OCI-LY1 (cell line): Measurements from ENCODE around the gene HAUS7.

ENCODE experiments used
- H2AFZ ChIP-seq: fragments of 200-600 bp; sonication (generic), shearing (Covaris generic); 2 replicates; pipeline ENCODE4 v1.6.0; 2014; ENCODE audit warnings: antibody characterized with exemption, mild to moderate bottlenecking, low read length
- H3F3A ChIP-seq: fragments of 200-600 bp; sonication (generic), shearing (Covaris generic); 2 replicates; pipeline ENCODE4 v1.6.0; 2014; ENCODE audit warnings: mild to moderate bottlenecking, antibody characterized with exemption, low read length, moderate library complexity; ENCODE audit not compliant: insufficient read depth
- H3K27ac ChIP-seq: fragments of 200-600 bp; sonication (generic); 2 replicates; pipeline ENCODE4 v1.5.1; 2014; ENCODE audit warnings: low read length, mixed run types, mild to moderate bottlenecking, low read depth; ENCODE audit not compliant: poor library complexity, severe bottlenecking
- H3K27me3 ChIP-seq: fragments of 200-600 bp; sonication (generic); 2 replicates; pipeline ENCODE4 v1.6.0; 2014; ENCODE audit warnings: antibody characterized with exemption, mild to moderate bottlenecking, low read length, moderate library complexity; ENCODE audit not compliant: insufficient read depth
- H3K36me3 ChIP-seq: fragments of 200-600 bp; sonication (generic); 2 replicates; pipeline ENCODE4 v1.6.1; 2014; ENCODE audit warnings: mild to moderate bottlenecking, antibody characterized with exemption, low read length, moderate library complexity, mixed read lengths; ENCODE audit not compliant: insufficient read depth
- H3K4me1 ChIP-seq: fragments of 200-600 bp; sonication (generic); 2 replicates; pipeline ENCODE4 v1.5.1; 2014; ENCODE audit warnings: mild to moderate bottlenecking, low read length, moderate library complexity; ENCODE audit not compliant: insufficient read depth, severe bottlenecking
- H3K4me2 ChIP-seq: fragments of 200-600 bp; sonication (generic), shearing (Covaris generic); 2 replicates; pipeline ENCODE4 v1.6.1; 2014; ENCODE audit warnings: low read length
- H3K4me3 ChIP-seq: fragments of 200-600 bp; sonication (generic); 2 replicates; pipeline ENCODE4 v1.5.1; 2014; ENCODE audit warnings: low read length, low read depth, mild to moderate bottlenecking, mixed read lengths; ENCODE audit not compliant: poor library complexity, severe bottlenecking
- H3K79me2 ChIP-seq: fragments of 200-600 bp; shearing (Covaris generic); 2 replicates; pipeline ENCODE4 v1.6.1; 2016; ENCODE audit warnings: mixed run types, low read length, mixed read lengths; ENCODE audit not compliant: insufficient read depth
- H3K9ac ChIP-seq: fragments of 200-600 bp; sonication (generic), shearing (Covaris generic); 2 replicates; pipeline ENCODE4 v1.6.1; 2014; ENCODE audit warnings: mild to moderate bottlenecking, low read length, mixed read lengths
- H3K9me2 ChIP-seq: fragments of 200-600 bp; sonication (generic), shearing (Covaris generic); 2 replicates; pipeline ENCODE4 v1.6.1; 2014; ENCODE audit warnings: low read depth, mild to moderate bottlenecking, low read length, mixed read lengths
- H3K9me3 ChIP-seq: fragments of 200-600 bp; shearing (Covaris generic); 2 replicates; pipeline ENCODE4 v1.6.1; 2014; ENCODE audit warnings: low read length, mixed read lengths
- H4K20me1 ChIP-seq: fragments of 200-600 bp; sonication (generic), shearing (Covaris generic); 2 replicates; pipeline ENCODE4 v1.6.0; 2016; ENCODE audit warnings: mild to moderate bottlenecking, low read length; ENCODE audit not compliant: insufficient read depth
- EZH2 ChIP-seq: fragments of 200-600 bp; sonication (generic), shearing (Covaris generic); IDR thresholded peaks from 2 replicates; pipeline ENCODE4 v1.8.0; 2017; ENCODE audit warnings: borderline replicate concordance, mixed run types, mild to moderate bottlenecking, antibody characterized with exemption, low read length, moderate library complexity, mixed read lengths
- TF ChIP-seq, protein P1 (sequence below): fragments of 200-600 bp; sonication (generic), shearing (Covaris generic); IDR thresholded peaks from 2 replicates; pipeline ENCODE4 v1.5.1; 2017; ENCODE audit warnings: mild to moderate bottlenecking, antibody characterized with exemption, low read length, moderate library complexity, mixed read lengths

Gene HAUS7

DNA sequence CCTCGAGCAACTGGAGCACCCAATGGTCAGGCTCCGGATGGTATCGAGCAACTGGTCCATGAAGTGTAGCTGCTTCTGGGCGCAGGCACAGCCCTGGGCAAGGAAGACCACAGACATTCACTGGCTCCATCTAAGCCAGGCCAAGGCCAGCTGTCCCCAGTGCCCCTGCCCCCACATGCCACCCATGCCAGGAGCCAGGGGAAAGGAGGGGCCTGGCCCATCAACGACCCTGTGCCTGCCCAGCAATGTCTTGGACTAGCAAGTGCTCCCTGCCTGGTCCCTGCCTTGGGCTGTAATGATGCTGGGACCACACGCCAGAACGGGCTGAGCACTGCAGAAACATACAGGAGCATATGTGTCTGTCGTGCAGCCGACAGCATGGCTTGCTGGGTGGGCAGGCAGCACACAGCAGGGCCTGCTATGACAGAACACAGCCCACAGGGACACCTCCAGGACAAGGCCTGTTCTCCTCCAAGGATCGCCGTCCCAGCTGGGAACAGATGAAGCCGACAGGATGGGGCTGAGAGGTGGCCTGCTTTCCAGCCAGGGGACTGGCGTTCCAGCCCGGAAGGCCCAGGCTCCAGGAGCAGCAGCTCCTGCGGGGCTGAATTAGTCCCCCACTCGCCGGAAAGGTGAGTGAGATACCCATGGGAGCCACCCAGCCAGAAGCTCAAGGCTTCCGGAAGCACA, 13.1 kb downstream of the HAUS7 start:
- H3K36me3 ChIP-seq: peaks cover 11% of the 10 kb centered on the region; the same call in 1 of the 2 replicates
- H3K79me2 ChIP-seq: no peaks in the 10 kb centered on the region
- H3K27me3 ChIP-seq: no peaks in the 10 kb centered on the region
- H3K9me3 ChIP-seq: no peaks in the 10 kb centered on the region
- no peak overlapping the region for H3K4me3 ChIP-seq
- no peak overlapping the region for H2AFZ ChIP-seq
- no peaks in the 10 kb centered on the region for H3K9me2 ChIP-seq
- H3K27ac ChIP-seq: no peak overlapping the region
- H3K4me2 ChIP-seq: no peak overlapping the region
- TF ChIP-seq EZH2: no peak
- TF ChIP-seq, protein P1, sequence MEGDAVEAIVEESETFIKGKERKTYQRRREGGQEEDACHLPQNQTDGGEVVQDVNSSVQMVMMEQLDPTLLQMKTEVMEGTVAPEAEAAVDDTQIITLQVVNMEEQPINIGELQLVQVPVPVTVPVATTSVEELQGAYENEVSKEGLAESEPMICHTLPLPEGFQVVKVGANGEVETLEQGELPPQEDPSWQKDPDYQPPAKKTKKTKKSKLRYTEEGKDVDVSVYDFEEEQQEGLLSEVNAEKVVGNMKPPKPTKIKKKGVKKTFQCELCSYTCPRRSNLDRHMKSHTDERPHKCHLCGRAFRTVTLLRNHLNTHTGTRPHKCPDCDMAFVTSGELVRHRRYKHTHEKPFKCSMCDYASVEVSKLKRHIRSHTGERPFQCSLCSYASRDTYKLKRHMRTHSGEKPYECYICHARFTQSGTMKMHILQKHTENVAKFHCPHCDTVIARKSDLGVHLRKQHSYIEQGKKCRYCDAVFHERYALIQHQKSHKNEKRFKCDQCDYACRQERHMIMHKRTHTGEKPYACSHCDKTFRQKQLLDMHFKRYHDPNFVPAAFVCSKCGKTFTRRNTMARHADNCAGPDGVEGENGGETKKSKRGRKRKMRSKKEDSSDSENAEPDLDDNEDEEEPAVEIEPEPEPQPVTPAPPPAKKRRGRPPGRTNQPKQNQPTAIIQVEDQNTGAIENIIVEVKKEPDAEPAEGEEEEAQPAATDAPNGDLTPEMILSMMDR: no peak
- H3K9ac ChIP-seq: no peak overlapping the region
- no peaks in the 10 kb centered on the region for H3F3A ChIP-seq
- H3K4me1 ChIP-seq: no peaks in the 10 kb centered on the region
- H4K20me1 ChIP-seq: no peaks in the 10 kb centered on the region

DNA sequence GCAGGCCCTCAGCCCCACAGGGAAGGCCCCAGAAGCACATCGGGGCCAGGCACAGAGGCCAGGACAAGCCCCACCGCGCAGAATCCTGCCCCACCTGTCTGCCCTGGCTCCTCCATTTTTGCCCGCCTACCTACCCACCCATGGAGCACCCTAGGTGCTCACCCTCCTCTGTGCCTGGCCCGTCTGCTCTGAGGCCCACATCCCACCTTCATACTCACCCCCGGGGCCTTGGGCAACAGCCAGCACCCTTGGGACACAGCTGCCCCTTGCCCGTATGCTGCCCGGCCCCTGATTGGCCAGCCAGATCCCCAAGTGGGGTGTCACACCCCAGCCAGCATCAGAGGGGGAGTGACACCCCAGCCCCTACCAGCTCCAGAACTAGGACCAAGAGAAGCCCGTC, 13.7 kb downstream of the HAUS7 start:
- no peak overlapping the region for H2AFZ ChIP-seq
- H3K4me2 ChIP-seq: no peak overlapping the region
- H3K9me3 ChIP-seq: no peaks in the 10 kb centered on the region
- H3F3A ChIP-seq: no peaks in the 10 kb centered on the region
- no peak overlapping the region for H3K27ac ChIP-seq
- H3K9me2 ChIP-seq: no peaks in the 10 kb centered on the region
- peaks cover 10% of the 10 kb centered on the region; the same call in 1 of the 2 replicates for H3K36me3 ChIP-seq
- H3K27me3 ChIP-seq: no peaks in the 10 kb centered on the region
- H3K4me1 ChIP-seq: no peaks in the 10 kb centered on the region
- TF ChIP-seq EZH2: no peak
- TF ChIP-seq, protein P1: no peak
- H3K79me2 ChIP-seq: no peaks in the 10 kb centered on the region
- no peak overlapping the region for H3K4me3 ChIP-seq
- no peak overlapping the region for H3K9ac ChIP-seq
- no peaks in the 10 kb centered on the region for H4K20me1 ChIP-seq

DNA sequence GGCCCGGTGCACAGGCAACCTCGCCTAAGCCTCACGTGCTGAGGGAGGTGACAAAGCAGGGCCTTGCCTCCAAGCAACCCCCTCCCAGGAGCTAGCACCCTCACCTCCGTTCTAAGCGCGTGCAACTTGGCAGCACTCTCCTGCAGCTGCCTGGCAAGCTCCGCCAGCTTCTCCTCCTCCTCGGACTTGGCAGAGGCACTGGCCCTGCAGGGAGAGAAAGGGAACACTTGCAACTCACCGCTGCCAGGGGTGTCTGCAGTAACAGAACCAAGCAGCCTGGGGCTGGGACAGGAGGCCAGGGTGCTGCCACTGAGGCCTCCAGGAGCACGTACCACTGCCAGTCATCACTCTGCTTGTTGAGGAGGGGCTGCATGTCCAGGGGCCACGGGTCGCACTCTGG, 14.2 kb downstream of the HAUS7 start:
- peaks cover 6% of the 10 kb centered on the region; the same call in 1 of the 2 replicates for H3K36me3 ChIP-seq

More for the DNA sequence above, 14.2 kb downstream of the HAUS7 start:
- Histone ChIP-seq H4K20me1 (no peaks in the 10 kb centered on the region), H3K9me3 (no peaks in the 10 kb centered on the region), H3F3A (no peaks in the 10 kb centered on the region), H3K9me2 (no peaks in the 10 kb centered on the region), H3K9ac (no peak overlapping the region), H3K27ac (no peak overlapping the region), H2AFZ (no peak overlapping the region), H3K4me2 (no peak overlapping the region), H3K79me2 (no peaks in the 10 kb centered on the region), H3K27me3 (no peaks in the 10 kb centered on the region), H3K4me3 (no peak overlapping the region), H3K4me1 (no peaks in the 10 kb centered on the region)
- TF ChIP-seq, protein P1: no peak
